H9 (cell line): ENCODE measurements around the gene ALOX5AP. TPM values are rescaled to one million over a fixed set of nuclear protein-coding genes. Genes with fewer than 3 reads are reported as not detected.

ENCODE experiments used
- DNase-seq: peaks from one replicate; pipeline ENCODE4 v3.0.0-alpha.2; 2017
- H2AFZ ChIP-seq: one replicate; pipeline ENCODE4 v1.6.1; 2013; ENCODE audit warnings: mild to moderate bottlenecking, low read length, control low read depth, moderate library complexity
- H2AK5ac ChIP-seq: 2 replicates; pipeline ENCODE4 v1.6.1; 2013; ENCODE audit warnings: low read length, control low read depth, mixed read lengths; ENCODE audit not compliant: insufficient read length
- H2BK120ac ChIP-seq: one replicate; pipeline ENCODE4 v1.6.1; 2013; ENCODE audit warnings: low read depth, mild to moderate bottlenecking, low read length, control low read depth, inconsistent platforms; ENCODE audit not compliant: poor library complexity, severe bottlenecking
- H2BK12ac ChIP-seq: 2 replicates; pipeline ENCODE4 v1.6.1; 2013; ENCODE audit warnings: low read length, control low read depth, mixed read lengths, low read depth; ENCODE audit not compliant: insufficient read length
- H2BK15ac ChIP-seq: 2 replicates; pipeline ENCODE4 v1.6.1; 2013; ENCODE audit warnings: low read depth, low read length, control low read depth
- H2BK20ac ChIP-seq: one replicate; pipeline ENCODE4 v1.6.1; 2013; ENCODE audit warnings: low read depth, mild to moderate bottlenecking, low read length, control low read depth, inconsistent platforms; ENCODE audit not compliant: poor library complexity, severe bottlenecking
- H2BK5ac ChIP-seq: 2 replicates; pipeline ENCODE4 v1.6.1; 2013; ENCODE audit warnings: low read length, control low read depth, mixed read lengths; ENCODE audit not compliant: insufficient read length
- H3K14ac ChIP-seq: 2 replicates; pipeline ENCODE4 v1.6.1; 2013; ENCODE audit warnings: low read length, control low read depth; ENCODE audit not compliant: insufficient read depth
- H3K18ac ChIP-seq: 2 replicates; pipeline ENCODE4 v1.6.1; 2013; ENCODE audit warnings: low read depth, mild to moderate bottlenecking, mixed read lengths, low read length, control low read depth; ENCODE audit not compliant: insufficient read length
- H3K23ac ChIP-seq: 2 replicates; pipeline ENCODE4 v1.6.1; 2013; ENCODE audit warnings: low read length, control low read depth, mixed read lengths, low read depth; ENCODE audit not compliant: insufficient read length
- H3K23me2 ChIP-seq: 2 replicates; pipeline ENCODE4 v1.6.1; 2013; ENCODE audit warnings: low read depth, mild to moderate bottlenecking, mixed read lengths, low read length, control low read depth; ENCODE audit not compliant: insufficient read length, poor library complexity, severe bottlenecking
- H3K27ac ChIP-seq: 2 replicates; pipeline ENCODE4 v1.5.1; 2013; ENCODE audit warnings: low read length, control low read depth, mixed read lengths, low read depth; ENCODE audit not compliant: insufficient read length
- H3K27me3 ChIP-seq: 2 replicates; pipeline ENCODE4 v1.6.1; 2013; ENCODE audit warnings: low read length, control low read depth, inconsistent platforms; ENCODE audit not compliant: insufficient read depth
- H3K4ac ChIP-seq: 2 replicates; pipeline ENCODE4 v1.6.1; 2013; ENCODE audit warnings: low read depth, mild to moderate bottlenecking, control low read depth, inconsistent platforms, low read length, moderate library complexity
- H3K4me1 ChIP-seq: 2 replicates; pipeline ENCODE4 v1.6.1; 2013; ENCODE audit warnings: low read length, control low read depth, inconsistent platforms; ENCODE audit not compliant: insufficient read depth
- H3K4me2 ChIP-seq: 2 replicates; pipeline ENCODE4 v1.6.1; 2013; ENCODE audit warnings: low read length, control low read depth, mixed read lengths; ENCODE audit not compliant: insufficient read length, insufficient read depth
- H3K56ac ChIP-seq: 2 replicates; pipeline ENCODE4 v1.6.1; 2013; ENCODE audit warnings: low read depth, mild to moderate bottlenecking, mixed read lengths, low read length, control low read depth; ENCODE audit not compliant: insufficient read length
- H3K79me1 ChIP-seq: 2 replicates; pipeline ENCODE4 v1.6.1; 2013; ENCODE audit warnings: low read depth, mild to moderate bottlenecking, moderate library complexity, low read length, control low read depth, inconsistent platforms; ENCODE audit not compliant: insufficient read depth, poor library complexity, severe bottlenecking
- H3K79me2 ChIP-seq: 2 replicates; pipeline ENCODE4 v1.6.1; 2013; ENCODE audit warnings: low read length, control low read depth, inconsistent platforms; ENCODE audit not compliant: insufficient read depth
- H3K9ac ChIP-seq: 2 replicates; pipeline ENCODE4 v1.6.1; 2013; ENCODE audit warnings: low read length, control low read depth, mixed read lengths; ENCODE audit not compliant: insufficient read length; ENCODE audit errors: extremely low read depth
- H3K9me3 ChIP-seq: one replicate; pipeline ENCODE4 v1.6.1; 2013; ENCODE audit warnings: low read depth, low read length, inconsistent platforms; ENCODE audit not compliant: control insufficient read depth
- H3T11ph ChIP-seq: one replicate; pipeline ENCODE4 v1.6.1; 2013; ENCODE audit warnings: mild to moderate bottlenecking, low read length, control low read depth, inconsistent platforms
- H4K20me1 ChIP-seq: one replicate; pipeline ENCODE4 v1.6.1; 2013; ENCODE audit not compliant: control insufficient read depth, insufficient read length, insufficient read depth
- H4K5ac ChIP-seq: 2 replicates; pipeline ENCODE4 v1.6.1; 2013; ENCODE audit warnings: low read depth, mild to moderate bottlenecking, mixed read lengths, low read length, control low read depth; ENCODE audit not compliant: insufficient read length
- H4K8ac ChIP-seq: replicated peaks from 2 replicates; pipeline ENCODE4 v1.6.1; 2013; ENCODE audit warnings: low read length, control low read depth, mixed read lengths, low read depth; ENCODE audit not compliant: insufficient read length
- H4K91ac ChIP-seq: 2 replicates; pipeline ENCODE4 v1.6.1; 2013; ENCODE audit warnings: low read depth, mild to moderate bottlenecking, moderate library complexity, mixed read lengths, low read length, control low read depth; ENCODE audit not compliant: insufficient read length
- H3K27ac Mint-ChIP-seq, 3 experiments: 2 replicates in 2 of 3; 3 replicates in 1 of 3; pipeline ENCODE4 v1.8.0; 2020 to 2021; ENCODE audit warnings: mixed read lengths in 3 of 3, mild to moderate bottlenecking in 1 of 3, moderate library complexity in 1 of 3
- H3K27me3 Mint-ChIP-seq: 2 replicates; pipeline ENCODE4 v1.8.0; 2021; ENCODE audit warnings: low read depth, mild to moderate bottlenecking, moderate library complexity, mixed read lengths
- H3K36me3 Mint-ChIP-seq, 3 experiments: 2 replicates in 2 of 3; 3 replicates in 1 of 3; pipeline ENCODE4 v1.8.0; 2020 to 2021; ENCODE audit warnings: low read depth in 3 of 3, mixed read lengths in 3 of 3; ENCODE audit not compliant: insufficient read depth in 1 of 3
- H3K4me1 Mint-ChIP-seq, 2 experiments: 2 replicates each; pipeline ENCODE4 v1.8.0; 2020; ENCODE audit warnings: mixed read lengths in 2 of 2
- H3K4me3 Mint-ChIP-seq, 2 experiments: 2 replicates in 1 of 2; 3 replicates in 1 of 2; pipeline ENCODE4 v1.8.0; 2020 to 2021; ENCODE audit warnings: mild to moderate bottlenecking in 2 of 2, mixed read lengths in 2 of 2, moderate library complexity in 1 of 2
- H3K9me3 Mint-ChIP-seq, 2 experiments: 2 replicates in 1 of 2; 3 replicates in 1 of 2; pipeline ENCODE4 v1.8.0; 2020; ENCODE audit warnings: mild to moderate bottlenecking in 2 of 2, mixed read lengths in 2 of 2, moderate library complexity in 1 of 2
- CTCF ChIP-seq: fragments of 200-600 bp; sonication (generic); conservative IDR thresholded peaks from 3 replicates; pipeline ENCODE4 v1.8.0; 2021; ENCODE audit warnings: antibody characterized with exemption, mild to moderate bottlenecking
- WGBS: extraction: QIAGEN DNeasy Blood & Tissue Kit; methylation state at CpG from one replicate; pipeline ENCODE4 v1.1.7; 2013; ENCODE audit warnings: missing lambda C conversion rate, low lambda C conversion rate, mixed read lengths; ENCODE audit not compliant: insufficient read length; ENCODE audit errors: extremely low coverage; 5-methylcytosine and 5-hydroxymethylcytosine counted together
- total RNA-seq: library from RNA; stranded (reverse); gene quantifications from 2 replicates; pipeline ENCODE4 v1.2.1, GENCODE V29; 2021

ALOX5AP gene
- total RNA-seq, 1 experiment from 2014 or later: not detected

GRCh38 chr13:30689752-30690151, 45.6 kb upstream of the ALOX5AP start:
- Histone ChIP-seq H2BK12ac (no peak overlapping the region), H3K23ac (no peak overlapping the region), H3K27me3 (no peaks in the 10 kb centered on the region), H4K5ac (no peak overlapping the region), H2BK20ac (no peak overlapping the region), H3K4me1 (no peaks in the 10 kb centered on the region; the same call in 1 of the 2 replicates), H3T11ph (no peak overlapping the region), H3K79me2 (no peaks in the 10 kb centered on the region), H3K14ac (no peak overlapping the region; the same call in 1 of the 2 replicates), H3K79me1 (no peaks in the 10 kb centered on the region), H3K23me2 (no peaks in the 10 kb centered on the region), H3K4ac (no peak overlapping the region), H2BK5ac (no peak overlapping the region), H4K8ac (no peak overlapping the region), H3K18ac (no peak overlapping the region), H3K9ac (no peak overlapping the region), H2AFZ (no peak overlapping the region), H4K91ac (no peak overlapping the region), H3K56ac (no peak overlapping the region), H2BK15ac (no peak overlapping the region), H2AK5ac (no peak overlapping the region), H4K20me1 (no peaks in the 10 kb centered on the region), H3K9me3 (no peaks in the 10 kb centered on the region), H2BK120ac (no peak overlapping the region), H3K27ac (no peak overlapping the region), H3K4me2 (no peak overlapping the region)
- H3K36me3 Mint-ChIP-seq: no peaks in the 10 kb centered on the region
- H3K9me3 Mint-ChIP-seq: peaks cover 0 to 3% of the 10 kb centered on the region in 2 experiments; a peak in 4 of 5 replicates
- no peak for DNase-seq
- WGBS: no CpG with 5 or more reads among the region's 14 CpGs
- TF ChIP-seq CTCF: no peak
- H3K4me1 Mint-ChIP-seq: peaks cover 0 to 5% of the 10 kb centered on the region in 2 experiments; a peak in 1 of 4 replicates
- no peak overlapping the region for H3K27ac Mint-ChIP-seq
- no peak overlapping the region for H3K4me3 Mint-ChIP-seq
- peaks cover 1% of the 10 kb centered on the region for H3K27me3 Mint-ChIP-seq
